Measurements from ENCODE around the gene DTD1.
A peak's percentile ranks its signal among the peaks of the same experiment; 100 is the strongest.
"Not testable (repeated sequence)": the region's sequence is repeated elsewhere in the genome, so short reads cannot be mapped to it uniquely, and the experiment has no call there.

DTD1 gene

GRCh38 chr20:18748987-18749386, 161.1 kb downstream of the DTD1 start:
- no peak for DNase-seq

- DNase-seq: no peak
Measured at GRCh38 chr20:18749528-18749927, 161.7 kb downstream of the DTD1 start.

DNA sequence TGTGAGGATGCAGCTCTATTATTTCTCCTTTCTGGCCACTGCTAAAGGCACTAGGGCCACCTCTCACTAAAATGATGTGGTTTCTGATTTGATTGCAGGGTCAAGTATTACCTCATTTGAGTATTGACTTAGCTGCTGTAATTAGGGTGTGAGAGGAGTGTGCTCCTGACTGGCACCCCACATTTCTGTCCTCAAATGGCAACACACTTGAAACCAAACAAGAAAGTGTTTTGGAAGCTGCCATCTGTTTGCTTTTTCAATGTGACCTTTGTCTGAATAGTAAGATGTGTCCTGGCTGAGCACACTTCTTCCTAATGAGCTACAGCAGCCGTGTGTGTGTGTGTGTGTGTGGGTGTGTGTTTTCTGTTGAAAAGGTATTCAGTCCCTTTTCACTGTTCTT, 162.9 kb downstream of the DTD1 start:
- no peak for DNase-seq

GRCh38 chr20:18754030-18754652, 166.3 kb downstream of the DTD1 start:
- DNase-seq: peak; percentile 54

DNA sequence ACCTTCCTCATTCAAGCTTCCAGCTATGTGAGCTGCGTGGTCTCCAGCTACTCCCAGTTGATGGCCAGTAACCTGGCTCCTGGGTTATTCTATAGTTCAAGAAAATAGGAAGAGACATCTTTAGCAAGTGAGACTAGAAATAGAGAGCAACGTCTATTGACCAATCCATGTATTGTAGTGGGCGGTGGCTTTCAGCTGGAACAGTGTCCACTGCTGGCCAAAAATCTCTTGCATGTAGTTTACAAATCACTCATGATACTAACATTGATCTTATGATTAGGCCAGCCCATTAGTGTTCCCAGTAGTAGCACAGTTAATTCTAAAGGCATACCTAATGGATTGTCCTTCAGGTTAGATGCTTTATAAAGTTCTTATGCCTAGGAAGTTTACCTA, 166.8 kb downstream of the DTD1 start:
- DNase-seq: peak; percentile 42

- not testable (repeated sequence) for DNase-seq
Measured at GRCh38 chr20:18760852-18761251, 173.0 kb downstream of the DTD1 start.

DNA sequence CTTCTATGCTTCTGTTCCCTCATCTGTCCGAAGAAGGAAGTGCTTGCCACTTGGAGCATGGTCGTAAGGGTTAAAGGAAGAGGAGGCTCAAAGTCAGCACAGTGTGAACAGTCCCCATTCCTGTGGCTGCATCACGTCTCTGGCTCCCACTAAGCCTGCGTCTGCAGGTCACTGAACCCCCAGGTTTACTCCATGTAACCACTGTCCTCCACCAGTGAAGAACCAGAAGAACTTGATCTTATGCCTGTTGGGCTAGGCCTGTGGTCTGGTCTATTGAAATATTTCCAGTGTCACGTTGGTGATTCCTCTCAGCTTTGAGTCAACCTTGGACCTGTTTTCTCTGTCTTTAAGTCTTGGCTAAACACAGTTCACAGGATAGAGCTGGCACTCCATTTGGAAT, 179.8 kb downstream of the DTD1 start:
- DNase-seq: no peak

GRCh38 chr20:18773566-18773965, 185.7 kb downstream of the DTD1 start:
- no peak for DNase-seq

GRCh38 chr20:18774207-18774606, 186.4 kb downstream of the DTD1 start:
- DNase-seq: no peak

- DNase-seq: no peak
Measured at GRCh38 chr20:18775633-18776032, 187.8 kb downstream of the DTD1 start.

DNA sequence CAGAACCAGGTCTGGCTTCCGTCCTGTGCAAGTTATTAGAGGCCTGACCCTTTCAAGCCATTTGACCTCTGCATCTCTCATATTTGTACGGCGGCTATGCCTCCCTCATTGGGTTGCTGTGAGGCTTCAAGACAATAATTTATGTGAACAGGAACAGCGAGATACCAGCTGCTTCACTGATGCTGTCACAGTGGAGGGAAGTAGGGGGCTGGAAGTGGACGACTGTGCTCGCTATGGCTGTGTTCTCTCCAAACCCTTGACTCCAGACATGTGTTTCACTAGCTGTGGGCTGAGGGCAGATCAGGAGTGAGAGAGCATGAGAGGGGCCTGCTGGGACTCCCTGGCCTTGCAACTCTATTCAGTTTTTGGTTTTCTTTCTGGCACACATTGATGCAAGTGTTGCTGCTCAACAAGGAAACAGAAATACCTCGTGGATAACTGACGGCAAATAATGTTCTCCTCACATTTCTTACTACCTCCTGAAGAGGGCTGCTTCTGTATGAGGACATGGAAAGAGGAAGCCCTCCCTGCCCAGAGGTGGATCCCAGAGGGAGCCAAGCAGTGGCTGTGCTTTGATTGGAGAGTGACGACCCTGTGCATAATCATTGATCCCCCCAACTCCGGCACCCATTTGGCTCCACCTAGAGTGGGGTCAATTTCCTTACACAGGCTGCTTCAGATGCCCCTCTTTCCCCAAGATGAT, 191.0 kb downstream of the DTD1 start:
- DNase-seq: no peak

GRCh38 chr20:18780385-18781130, 192.7 kb downstream of the DTD1 start:
- no peak for DNase-seq

- DNase-seq: no peak
Measured at GRCh38 chr20:18781509-18781908, 193.7 kb downstream of the DTD1 start.

GRCh38 chr20:18783385-18783959, 195.6 kb downstream of the DTD1 start:
- DNase-seq: no peak

GRCh38 chr20:18787046-18787445, 199.2 kb downstream of the DTD1 start:
- not testable (repeated sequence) for DNase-seq

DNA sequence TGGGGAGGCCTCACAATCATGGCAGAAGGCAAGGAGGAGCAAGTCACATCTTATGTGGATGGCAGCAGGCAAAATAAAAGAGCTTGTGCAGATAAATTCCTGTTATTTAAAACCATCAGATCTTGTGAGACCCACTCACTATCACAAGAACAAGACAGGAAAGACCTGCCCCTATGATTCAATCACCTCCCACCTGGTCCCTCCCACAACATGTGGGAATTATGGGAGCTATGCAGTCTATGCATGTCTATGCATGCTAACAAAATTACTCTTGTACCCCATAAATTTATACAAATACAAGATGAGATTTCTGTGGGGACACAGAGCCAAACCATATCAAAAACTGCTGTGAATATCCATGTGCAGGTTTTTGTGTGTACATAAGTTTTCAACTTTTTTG, 200.2 kb downstream of the DTD1 start:
- DNase-seq: no peak

GRCh38 chr20:18790787-18791186, 202.9 kb downstream of the DTD1 start:
- no peak for DNase-seq

GRCh38 chr20:18793625-18794427, 206.0 kb downstream of the DTD1 start:
- DNase-seq: peak; percentile 72

GRCh38 chr20:18794428-18794787, 206.6 kb downstream of the DTD1 start:
- no peak for DNase-seq

DNA sequence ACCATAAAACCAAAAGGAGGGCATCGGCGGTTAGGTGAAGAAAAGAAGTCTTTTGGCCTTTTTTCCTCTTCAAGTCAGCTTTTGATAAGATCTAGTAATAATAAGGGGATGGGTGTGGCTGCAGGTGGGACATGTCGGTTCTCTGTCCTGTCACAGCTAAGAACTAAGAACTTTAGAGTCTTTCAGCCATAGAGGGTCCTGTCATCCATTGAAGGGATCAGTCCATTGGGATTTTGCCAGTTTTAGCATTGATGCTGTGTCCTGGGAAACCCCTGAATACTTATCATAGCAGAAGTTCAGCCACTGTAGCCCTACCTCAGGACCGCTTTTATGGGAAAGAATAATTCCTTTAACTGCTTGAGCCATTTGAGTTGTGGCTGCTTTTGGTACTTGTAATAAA, 207.5 kb downstream of the DTD1 start:
- no peak for DNase-seq

DNA sequence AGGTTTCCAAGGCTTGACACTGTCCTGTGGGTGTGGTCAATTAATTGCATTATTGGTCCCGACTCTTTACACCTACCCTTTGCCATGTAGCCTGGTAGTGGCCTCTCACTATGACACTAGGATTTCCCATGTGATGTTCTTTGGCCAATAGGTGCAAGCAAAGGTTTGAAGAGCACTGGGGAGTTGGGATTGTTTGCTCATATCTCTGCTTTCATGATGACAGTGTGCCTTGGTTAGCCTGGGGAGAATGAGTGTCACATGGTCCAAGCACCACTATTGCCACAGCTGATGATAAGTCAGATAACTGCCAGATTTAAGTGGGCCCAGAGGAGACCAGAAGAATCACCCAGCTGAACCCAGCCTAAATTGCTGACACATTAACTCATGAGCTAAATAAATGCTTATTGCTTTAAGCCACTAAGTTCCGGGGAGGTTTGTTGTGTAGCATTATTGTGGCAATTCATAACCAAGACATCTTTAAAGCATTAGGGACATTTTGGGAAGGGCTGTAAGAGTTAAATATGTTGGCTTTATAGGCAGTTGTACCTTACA, 208.5 kb downstream of the DTD1 start:
- DNase-seq: no peak

- DNase-seq: no peak
Measured at GRCh38 chr20:18801516-18801915, 213.7 kb downstream of the DTD1 start.

Measured in GF-D8 (cell line).